Stimulated activated CD8-positive, alpha-beta memory T cell treated with anti-CD3 and anti-CD28 coated beads, Interleukin-2, amount 100 ng/mL, for 48 hours (primary cell): ENCODE measurements around the gene FABP3.
"Not testable (repeated sequence)": the region's sequence is repeated elsewhere in the genome, so short reads cannot be mapped to it uniquely, and the experiment has no call there.

Experiments used
- DNase-seq, 2 donors: peaks; one replicate each; pipeline ENCODE4 v3.0.0-alpha.2; 2020; ENCODE audit warnings: low read depth in 2 of 2

Gene FABP3

DNA sequence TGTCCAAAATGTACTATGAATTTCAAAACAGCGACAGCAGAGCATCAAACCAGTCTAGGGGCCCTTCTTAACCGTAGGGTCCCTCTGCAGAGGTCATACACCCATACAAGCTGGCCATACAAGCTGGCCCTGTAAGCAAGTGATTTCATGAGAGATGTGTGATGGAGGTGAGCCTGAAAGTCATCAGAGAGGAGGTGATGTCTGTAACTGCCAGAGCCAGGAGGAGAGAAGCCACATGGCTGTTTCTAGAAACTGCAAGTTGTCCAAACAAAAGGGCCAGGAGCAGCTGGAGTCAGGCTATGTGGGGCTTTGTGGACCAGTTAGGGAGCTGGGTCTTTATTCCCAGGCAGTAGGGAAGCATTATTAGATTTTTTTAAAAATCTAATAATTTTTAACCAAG, 25.4 kb upstream of the FABP3 start:
- DNase-seq: no peak

- DNase-seq: no peak
Measured at GRCh38 chr1:31397360-31398095, 24.7 kb upstream of the FABP3 start.

DNA sequence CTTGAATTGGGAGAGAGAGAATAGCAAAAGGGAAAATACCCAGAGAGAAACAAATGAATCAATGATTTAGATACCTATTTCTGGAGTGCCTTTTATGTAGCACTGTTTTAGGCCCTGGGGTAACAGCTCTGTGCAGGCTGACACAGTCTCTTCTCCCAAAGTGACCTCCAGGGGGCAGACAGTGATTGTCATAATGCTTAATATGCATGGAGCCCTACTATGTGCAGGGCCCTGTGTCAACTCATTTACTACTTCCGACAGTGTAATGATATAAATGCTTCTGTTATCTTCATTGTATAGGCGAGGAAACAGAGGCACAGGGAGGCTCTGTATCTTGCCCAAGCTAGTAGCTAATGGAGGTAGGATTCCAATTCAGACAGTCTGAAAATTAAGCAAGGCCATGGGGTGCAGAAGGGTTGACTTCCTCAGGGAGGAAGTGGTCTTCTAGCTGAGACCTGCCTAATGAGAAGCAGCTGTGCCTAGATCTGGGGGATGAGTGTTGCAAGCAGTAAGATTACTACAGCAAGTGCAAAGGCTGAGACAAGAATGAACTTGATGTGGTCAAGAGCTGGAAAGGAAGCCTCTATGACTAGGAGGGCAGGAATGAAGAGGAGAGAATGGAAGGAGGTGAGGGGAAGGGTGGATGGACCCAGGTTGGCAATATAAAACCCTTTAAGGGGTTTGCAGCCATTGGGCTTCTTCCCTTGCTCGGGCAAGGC, 23.9 kb upstream of the FABP3 start:
- DNase-seq: no peak

- peak; percentile 65 to 78 for DNase-seq
Measured at GRCh38 chr1:31394584-31395193, 21.8 kb upstream of the FABP3 start.

DNA sequence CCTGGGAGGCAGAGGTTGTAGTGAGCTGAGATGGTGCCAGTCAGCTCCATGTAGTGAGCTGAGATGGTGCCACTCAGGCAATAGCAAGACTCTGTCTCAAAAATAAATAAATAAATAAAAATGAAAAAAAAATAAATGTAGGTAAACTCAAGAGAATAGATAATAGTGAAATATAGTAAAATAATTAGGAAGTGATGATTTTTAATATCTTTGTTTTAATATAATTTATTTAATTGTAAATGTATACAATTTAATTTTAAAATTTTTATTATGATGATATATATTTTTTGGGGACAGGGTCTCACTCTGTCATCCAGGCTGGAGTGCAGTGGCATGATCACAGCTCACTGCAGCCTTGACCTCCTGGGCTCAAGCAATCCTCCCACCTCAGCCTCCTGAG, 20.6 kb upstream of the FABP3 start:
- no peak for DNase-seq

GRCh38 chr1:31390071-31390470, 17.2 kb upstream of the FABP3 start:
- no peak for DNase-seq

DNA sequence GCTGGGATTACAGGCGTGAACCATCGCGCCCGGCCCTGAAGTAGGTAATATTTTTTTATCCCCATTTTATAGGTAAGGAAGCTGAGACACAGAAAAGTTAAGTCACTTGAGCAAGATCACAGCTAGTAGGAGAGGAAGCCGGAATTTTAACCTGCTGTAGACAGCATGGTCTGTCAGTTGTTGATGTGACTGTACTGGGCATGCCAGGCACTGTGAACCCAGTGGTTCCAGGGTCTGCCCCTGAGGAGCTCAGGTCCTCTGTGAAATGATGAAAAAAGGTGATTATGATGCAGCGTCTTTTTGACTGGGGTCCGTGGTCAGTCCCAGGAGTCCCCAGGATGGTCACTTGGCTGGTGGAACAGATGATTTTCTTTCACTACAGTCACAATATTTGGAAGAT, 16.7 kb upstream of the FABP3 start:
- no peak for DNase-seq

GRCh38 chr1:31387612-31388011, 14.7 kb upstream of the FABP3 start:
- no peak for DNase-seq

DNA sequence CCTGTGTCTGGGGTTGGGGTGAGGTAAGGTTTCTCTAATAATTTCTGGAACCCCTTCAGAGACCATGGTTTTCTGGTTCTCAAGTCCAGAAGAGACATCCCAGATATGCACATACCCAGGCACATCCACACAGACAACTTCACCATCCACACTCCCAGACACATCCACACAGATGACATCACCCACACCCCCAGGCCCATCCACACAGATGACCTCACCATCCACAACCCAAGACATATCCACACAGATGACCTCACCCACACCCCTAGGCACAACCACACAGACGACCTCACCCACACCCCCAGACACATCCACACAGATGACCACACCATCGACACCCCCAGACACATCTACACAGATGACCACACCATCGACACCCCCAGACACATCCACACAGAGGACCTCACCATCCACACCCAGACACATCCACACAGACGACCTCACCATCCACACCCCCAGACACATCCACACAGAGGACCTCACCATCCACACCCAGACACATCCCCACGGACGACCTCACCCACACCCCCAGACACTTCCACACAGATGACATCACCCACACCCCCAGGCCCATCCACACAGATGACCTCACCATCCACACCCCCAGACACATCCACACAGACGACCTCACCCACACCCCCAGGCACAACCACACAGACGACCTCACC, 13.8 kb upstream of the FABP3 start:
- DNase-seq: not testable (repeated sequence)

- DNase-seq: no peak
Measured at GRCh38 chr1:31383967-31384366, 11.1 kb upstream of the FABP3 start.

GRCh38 chr1:31382379-31382989, 9.6 kb upstream of the FABP3 start:
- DNase-seq: no peak

GRCh38 chr1:31381394-31382294, 8.8 kb upstream of the FABP3 start:
- DNase-seq: no peak

DNA sequence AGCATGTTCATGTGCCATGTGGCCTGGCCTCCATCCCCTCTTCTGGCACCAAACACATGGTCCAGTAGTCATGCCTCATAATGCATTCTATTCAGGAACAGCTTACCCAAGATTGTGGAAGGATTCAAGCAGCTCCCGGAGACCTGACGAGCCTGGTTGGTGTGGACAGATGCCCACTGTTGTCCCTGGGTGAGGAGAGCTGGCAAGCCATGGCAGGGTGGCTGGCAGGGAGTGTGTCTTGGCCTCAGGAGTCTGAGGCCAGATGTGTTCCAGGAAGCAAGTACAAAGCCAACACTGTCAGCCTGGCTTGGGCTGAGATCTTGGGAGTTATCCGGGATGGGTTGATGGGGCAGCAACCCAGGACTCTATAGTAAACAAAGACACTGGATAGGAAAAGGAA, 7.3 kb upstream of the FABP3 start:
- no peak for DNase-seq

- no peak for DNase-seq
Measured at GRCh38 chr1:31378001-31378400, 5.1 kb upstream of the FABP3 start.

GRCh38 chr1:31377364-31377863, 4.5 kb upstream of the FABP3 start:
- DNase-seq: no peak

GRCh38 chr1:31376375-31377134, 3.7 kb upstream of the FABP3 start:
- DNase-seq: no peak

- DNase-seq: no peak
Measured at GRCh38 chr1:31374511-31375196, 1.8 kb upstream of the FABP3 start.

GRCh38 chr1:31373897-31374486, 1.1 kb upstream of the FABP3 start:
- no peak for DNase-seq

- no peak for DNase-seq
Measured at GRCh38 chr1:31372751-31373055, 173 bp downstream of the FABP3 start.
